Measurements from ENCODE around the gene TMPRSS12. TPM values are rescaled to one million over a fixed set of nuclear protein-coding genes. Genes with fewer than 3 reads are reported as not detected.
"Not testable (repeated sequence)": the region's sequence is repeated elsewhere in the genome, so short reads cannot be mapped to it uniquely, and the experiment has no call there.

Gene TMPRSS12
- total RNA-seq, 1 donor = not detected

GRCh38 chr12:50848963-50849362 lies 6.2 kb downstream of the TMPRSS12 start:
- Histone ChIP-seq H3K4me2 (ENCODE audit: insufficient read depth, low read length) (no peak overlapping the region), H3K9me3 (ENCODE audit: low read depth, low read length) (no peaks in the 10 kb centered on the region), H2AFZ (ENCODE audit: low read length) (no peak overlapping the region), H3K4me1 (ENCODE audit: insufficient read depth, low read length) (no peaks in the 10 kb centered on the region), H3K36me3 (ENCODE audit: insufficient read depth, low read length) (no peaks in the 10 kb centered on the region), H4K20me1 (ENCODE audit: insufficient read depth, low read length) (no peaks in the 10 kb centered on the region), H3K27ac (ENCODE audit: low read depth, low read length) (no peak overlapping the region), H3K27me3 (ENCODE audit: insufficient read depth, low read length) (peaks cover 21% of the 10 kb centered on the region), H3K79me2 (ENCODE audit: insufficient read depth, low read length) (no peaks in the 10 kb centered on the region), H3K4me3 (ENCODE audit: insufficient read depth, low read length) (no peak overlapping the region)
- no peak for DNase-seq (ENCODE audit: insufficient read length, low spot score, missing footprints)
- TF ChIP-seq, protein P1, sequence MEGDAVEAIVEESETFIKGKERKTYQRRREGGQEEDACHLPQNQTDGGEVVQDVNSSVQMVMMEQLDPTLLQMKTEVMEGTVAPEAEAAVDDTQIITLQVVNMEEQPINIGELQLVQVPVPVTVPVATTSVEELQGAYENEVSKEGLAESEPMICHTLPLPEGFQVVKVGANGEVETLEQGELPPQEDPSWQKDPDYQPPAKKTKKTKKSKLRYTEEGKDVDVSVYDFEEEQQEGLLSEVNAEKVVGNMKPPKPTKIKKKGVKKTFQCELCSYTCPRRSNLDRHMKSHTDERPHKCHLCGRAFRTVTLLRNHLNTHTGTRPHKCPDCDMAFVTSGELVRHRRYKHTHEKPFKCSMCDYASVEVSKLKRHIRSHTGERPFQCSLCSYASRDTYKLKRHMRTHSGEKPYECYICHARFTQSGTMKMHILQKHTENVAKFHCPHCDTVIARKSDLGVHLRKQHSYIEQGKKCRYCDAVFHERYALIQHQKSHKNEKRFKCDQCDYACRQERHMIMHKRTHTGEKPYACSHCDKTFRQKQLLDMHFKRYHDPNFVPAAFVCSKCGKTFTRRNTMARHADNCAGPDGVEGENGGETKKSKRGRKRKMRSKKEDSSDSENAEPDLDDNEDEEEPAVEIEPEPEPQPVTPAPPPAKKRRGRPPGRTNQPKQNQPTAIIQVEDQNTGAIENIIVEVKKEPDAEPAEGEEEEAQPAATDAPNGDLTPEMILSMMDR (IDR thresholded peaks at IDR 0.05; ENCODE audit: extremely low read depth, low read depth, low read length) = no peak

GRCh38 chr12:50855218-50855617 lies 12.5 kb downstream of the TMPRSS12 start:
- not testable (repeated sequence) for DNase-seq (ENCODE audit: insufficient read length, low spot score, missing footprints); H4K20me1 ChIP-seq (ENCODE audit: insufficient read depth, low read length); H3K4me3 ChIP-seq (ENCODE audit: insufficient read depth, low read length); H3K79me2 ChIP-seq (ENCODE audit: insufficient read depth, low read length); H3K27ac ChIP-seq (ENCODE audit: low read depth, low read length); H3K4me2 ChIP-seq (ENCODE audit: insufficient read depth, low read length); H3K4me1 ChIP-seq (ENCODE audit: insufficient read depth, low read length); H3K9me3 ChIP-seq (ENCODE audit: low read depth, low read length); H2AFZ ChIP-seq (ENCODE audit: low read length); H3K36me3 ChIP-seq (ENCODE audit: insufficient read depth, low read length)
- H3K27me3 ChIP-seq (ENCODE audit: insufficient read depth, low read length) = peaks cover 21% of the 10 kb centered on the region

DNA sequence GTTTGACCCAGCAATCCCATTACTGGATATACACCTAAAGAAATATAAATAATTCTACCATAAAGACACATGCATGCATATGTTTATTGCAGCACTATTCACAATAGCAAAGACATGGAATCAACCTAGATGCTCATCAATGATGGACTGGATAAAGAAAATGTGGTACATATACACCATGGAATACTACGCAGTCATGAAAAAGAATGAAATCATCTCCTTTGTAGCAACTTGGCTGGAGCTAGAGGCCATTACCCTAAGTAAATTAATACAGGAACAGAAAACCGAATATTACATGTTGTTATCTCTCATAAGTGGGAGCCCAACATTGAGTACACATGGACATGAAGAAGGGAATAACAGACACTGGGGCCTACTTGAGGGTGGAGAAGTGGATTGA lies 13.0 kb downstream of the TMPRSS12 start:
- not testable (repeated sequence) for H4K20me1 ChIP-seq (ENCODE audit: insufficient read depth, low read length); H3K4me3 ChIP-seq (ENCODE audit: insufficient read depth, low read length); DNase-seq (ENCODE audit: insufficient read length, low spot score, missing footprints); H3K4me1 ChIP-seq (ENCODE audit: insufficient read depth, low read length); H3K4me2 ChIP-seq (ENCODE audit: insufficient read depth, low read length); H2AFZ ChIP-seq (ENCODE audit: low read length); H3K27ac ChIP-seq (ENCODE audit: low read depth, low read length); H3K36me3 ChIP-seq (ENCODE audit: insufficient read depth, low read length); H3K79me2 ChIP-seq (ENCODE audit: insufficient read depth, low read length); H3K9me3 ChIP-seq (ENCODE audit: low read depth, low read length)
- peaks cover 21% of the 10 kb centered on the region for H3K27me3 ChIP-seq (ENCODE audit: insufficient read depth, low read length)

DNA sequence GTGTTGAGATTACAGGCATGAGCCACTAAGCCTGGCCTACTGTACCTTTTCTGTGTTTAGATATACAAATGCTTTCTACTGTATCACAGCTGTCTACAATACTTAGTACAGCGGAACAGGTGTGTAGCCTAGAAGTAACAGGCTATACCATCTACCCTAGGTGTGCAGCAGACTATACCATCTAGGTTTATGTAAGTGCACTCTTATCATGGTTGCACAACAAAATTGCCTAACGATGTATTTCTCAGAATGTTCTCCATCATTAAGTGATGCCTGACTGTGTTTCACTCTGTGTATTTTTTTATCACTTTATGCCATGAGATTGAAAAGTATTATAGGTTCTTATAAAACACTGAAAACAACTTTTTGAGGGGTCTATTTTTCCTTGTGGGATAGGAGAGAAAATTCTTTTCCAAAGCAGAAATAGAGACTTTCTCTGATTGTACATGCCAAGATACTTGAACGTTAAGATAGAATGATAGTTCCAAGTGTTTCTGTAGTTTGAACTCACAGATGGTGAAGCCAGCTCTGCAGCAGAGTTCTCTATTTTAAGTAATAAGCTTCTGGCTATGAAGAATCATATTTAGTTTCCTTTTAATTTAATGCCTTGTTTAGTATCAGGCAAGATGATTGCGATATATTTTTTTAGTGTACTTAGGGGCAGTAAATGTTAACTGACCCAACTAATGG lies 17.0 kb downstream of the TMPRSS12 start:
- H3K4me1 ChIP-seq (ENCODE audit: insufficient read depth, low read length) = no peaks in the 10 kb centered on the region
- no peak overlapping the region for H3K27ac ChIP-seq (ENCODE audit: low read depth, low read length)
- TF ChIP-seq, protein P1 (IDR thresholded peaks at IDR 0.05; ENCODE audit: extremely low read depth, low read depth, low read length) = no peak
- no peak overlapping the region for H3K4me2 ChIP-seq (ENCODE audit: insufficient read depth, low read length)
- DNase-seq (ENCODE audit: insufficient read length, low spot score, missing footprints) = no peak
- H3K79me2 ChIP-seq (ENCODE audit: insufficient read depth, low read length) = no peaks in the 10 kb centered on the region
- no peaks in the 10 kb centered on the region for H4K20me1 ChIP-seq (ENCODE audit: insufficient read depth, low read length)
- no peak overlapping the region for H3K4me3 ChIP-seq (ENCODE audit: insufficient read depth, low read length)
- H3K36me3 ChIP-seq (ENCODE audit: insufficient read depth, low read length) = no peaks in the 10 kb centered on the region
- H3K9me3 ChIP-seq (ENCODE audit: low read depth, low read length) = no peaks in the 10 kb centered on the region
- H2AFZ ChIP-seq (ENCODE audit: low read length) = no peak overlapping the region
- H3K27me3 ChIP-seq (ENCODE audit: insufficient read depth, low read length) = no peaks in the 10 kb centered on the region

GRCh38 chr12:50862316-50862715 lies 19.6 kb downstream of the TMPRSS12 start:
- Histone ChIP-seq H3K36me3 (ENCODE audit: insufficient read depth, low read length) (no peaks in the 10 kb centered on the region), H3K9me3 (ENCODE audit: low read depth, low read length) (peaks cover 4% of the 10 kb centered on the region), H2AFZ (ENCODE audit: low read length) (peak overlapping the region; percentile 43), H3K4me3 (ENCODE audit: insufficient read depth, low read length) (no peak overlapping the region), H3K79me2 (ENCODE audit: insufficient read depth, low read length) (no peaks in the 10 kb centered on the region), H3K4me1 (ENCODE audit: insufficient read depth, low read length) (no peaks in the 10 kb centered on the region), H4K20me1 (ENCODE audit: insufficient read depth, low read length) (no peaks in the 10 kb centered on the region), H3K4me2 (ENCODE audit: insufficient read depth, low read length) (peak overlapping the region; percentile 31), H3K27ac (ENCODE audit: low read depth, low read length) (no peak overlapping the region), H3K27me3 (ENCODE audit: insufficient read depth, low read length) (no peaks in the 10 kb centered on the region)
- TF ChIP-seq, protein P1 (IDR thresholded peaks at IDR 0.05; ENCODE audit: extremely low read depth, low read depth, low read length) = no peak
- DNase-seq (ENCODE audit: insufficient read length, low spot score, missing footprints) = peak; percentile 86

Measured in osteoblast (primary cell).